Measurements from ENCODE around the gene KCNQ1.

The KCNQ1 gene

GRCh38 chr11:2554338-2555207, 109.8 kb downstream of the KCNQ1 start:
- DNase-seq: no peak

- no peak for DNase-seq
Measured at GRCh38 chr11:2555336-2555735, 110.5 kb downstream of the KCNQ1 start.

- no peak for DNase-seq
Measured at GRCh38 chr11:2555891-2556290, 111.1 kb downstream of the KCNQ1 start.

- no peak for DNase-seq
Measured at GRCh38 chr11:2557381-2557780, 112.6 kb downstream of the KCNQ1 start.

GRCh38 chr11:2558397-2558796, 113.6 kb downstream of the KCNQ1 start:
- DNase-seq: no peak

- DNase-seq: no peak
Measured at GRCh38 chr11:2558861-2559526, 114.2 kb downstream of the KCNQ1 start.

- DNase-seq: no peak
Measured at GRCh38 chr11:2559527-2560311, 114.9 kb downstream of the KCNQ1 start.

GRCh38 chr11:2561696-2562581, 117.1 kb downstream of the KCNQ1 start:
- no peak for DNase-seq

GRCh38 chr11:2562890-2563212, 118.0 kb downstream of the KCNQ1 start:
- no peak for DNase-seq

GRCh38 chr11:2563213-2564007, 118.6 kb downstream of the KCNQ1 start:
- no peak for DNase-seq

- no peak for DNase-seq
Measured at GRCh38 chr11:2564008-2564530, 119.3 kb downstream of the KCNQ1 start.

- no peak for DNase-seq
Measured at GRCh38 chr11:2564588-2565425, 120.0 kb downstream of the KCNQ1 start.

GRCh38 chr11:2565447-2566222, 120.8 kb downstream of the KCNQ1 start:
- DNase-seq: no peak

GRCh38 chr11:2566223-2567025, 121.6 kb downstream of the KCNQ1 start:
- no peak for DNase-seq

- no peak for DNase-seq
Measured at GRCh38 chr11:2567026-2567671, 122.3 kb downstream of the KCNQ1 start.

- no peak for DNase-seq
Measured at GRCh38 chr11:2569321-2569721, 124.5 kb downstream of the KCNQ1 start.

GRCh38 chr11:2569731-2570210, 125.0 kb downstream of the KCNQ1 start:
- DNase-seq: no peak

GRCh38 chr11:2570211-2570811, 125.5 kb downstream of the KCNQ1 start:
- DNase-seq: no peak
